WERI-Rb-1 (cell line): ENCODE results near the gene AGTRAP.

Experiments
- DNase-seq: peaks from one replicate; pipeline ENCODE4 v3.0.0-alpha.2; 2020
- H3K27ac ChIP-seq: fragments of 250-450 bp; sonication (Bioruptor Pico); 2 replicates; pipeline ENCODE4 v1.5.1; 2020; ENCODE audit warnings: mild to moderate bottlenecking, moderate library complexity
- H3K27me3 ChIP-seq: fragments of 250-450 bp; sonication (Bioruptor Pico); 2 replicates; pipeline ENCODE4 v1.5.1; 2021; ENCODE audit warnings: mild to moderate bottlenecking, low read depth, moderate library complexity; ENCODE audit not compliant: insufficient read depth, severe bottlenecking
- H3K36me3 ChIP-seq: fragments of 250-450 bp; sonication (Bioruptor Pico); 2 replicates; pipeline ENCODE4 v1.5.1; 2020; ENCODE audit warnings: mild to moderate bottlenecking, moderate library complexity
- H3K4me3 ChIP-seq: 2 replicates; pipeline ENCODE4 v1.5.1; 2011; ENCODE audit warnings: low read depth, mild to moderate bottlenecking, control low read depth, low read length
- H3K9me3 ChIP-seq: fragments of 250-450 bp; sonication (Bioruptor Pico); 2 replicates; pipeline ENCODE4 v1.5.1; 2021; ENCODE audit warnings: mild to moderate bottlenecking, moderate library complexity; ENCODE audit not compliant: severe bottlenecking
- CTCF ChIP-seq: IDR thresholded peaks from 2 replicates; pipeline ENCODE4 v1.5.1; 2011; ENCODE audit warnings: low read depth, mild to moderate bottlenecking, control low read depth, inconsistent platforms, low read length

The AGTRAP gene

DNA sequence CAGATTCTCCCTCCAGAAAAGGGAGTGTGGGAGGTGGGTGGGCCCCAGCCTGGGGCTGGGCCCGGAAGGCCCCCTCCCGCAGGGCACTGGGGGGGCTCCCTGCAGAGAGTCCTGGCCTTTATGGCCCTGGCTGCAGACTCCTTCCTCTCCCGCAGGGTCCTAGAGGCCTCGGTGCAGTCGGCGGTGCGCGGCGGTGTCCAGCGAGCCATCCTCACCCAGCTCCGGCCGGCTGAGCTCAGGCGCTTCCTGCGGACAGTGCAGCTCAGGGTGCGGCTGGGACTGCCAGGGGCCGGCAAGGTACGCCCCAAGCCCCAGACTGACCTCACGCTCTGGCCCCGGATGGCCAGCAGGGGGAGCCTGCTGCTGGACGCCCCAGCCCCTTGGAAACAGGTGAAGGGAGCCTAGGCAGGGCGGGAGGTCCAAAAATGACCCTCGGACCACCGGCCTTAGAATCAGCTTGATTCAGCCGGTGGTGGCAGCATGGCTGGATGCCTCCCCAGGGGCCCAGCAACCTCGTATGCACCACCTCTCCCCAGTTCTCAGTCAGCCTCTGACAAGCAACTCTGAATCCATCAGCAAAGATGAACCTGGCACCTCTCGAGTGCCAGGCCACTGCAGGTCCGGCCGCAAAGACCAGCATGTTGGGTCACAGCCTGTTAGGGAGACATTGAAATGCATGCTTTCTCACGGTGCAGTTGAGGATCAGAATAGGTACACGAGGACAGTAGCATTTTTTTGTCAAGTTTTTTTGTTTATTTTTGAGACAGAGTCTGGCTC, 49.2 kb downstream of the AGTRAP start:
- DNase-seq = peak; percentile 80
- no peak overlapping the region for H3K27ac ChIP-seq

DNA sequence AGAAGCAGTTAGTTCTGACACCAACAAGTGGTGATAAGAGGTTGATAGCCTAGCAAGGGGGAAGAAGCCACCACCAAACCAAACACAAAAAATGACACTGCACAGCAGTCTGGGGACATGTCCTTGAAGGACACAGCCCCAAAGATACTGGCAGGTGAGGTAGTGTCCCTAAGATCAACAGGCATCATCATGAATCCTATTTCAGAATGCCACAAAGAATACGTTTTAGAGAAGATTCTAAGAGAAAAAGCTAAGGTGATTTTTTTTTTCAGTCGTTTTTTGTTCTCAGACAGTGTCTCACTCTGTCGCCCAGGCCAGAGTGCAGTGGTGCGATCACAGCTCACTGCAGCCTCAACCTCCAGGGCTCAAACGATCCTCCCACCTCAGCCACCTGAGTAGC, 50.2 kb downstream of the AGTRAP start:
- no peaks in the 10 kb centered on the region for H3K9me3 ChIP-seq
- no peak overlapping the region for H3K4me3 ChIP-seq
- TF ChIP-seq CTCF = no peak
- no peak overlapping the region for H3K27ac ChIP-seq
- H3K36me3 ChIP-seq = peaks cover 8% of the 10 kb centered on the region
- no peaks in the 10 kb centered on the region for H3K27me3 ChIP-seq
- no peak for DNase-seq

More for the DNA sequence above, 49.2 kb downstream of the AGTRAP start:
- Histone ChIP-seq H3K4me3 (no peak overlapping the region), H3K9me3 (no peaks in the 10 kb centered on the region), H3K27me3 (no peaks in the 10 kb centered on the region), H3K36me3 (no peaks in the 10 kb centered on the region; the same call in 1 of the 2 replicates)
- TF ChIP-seq CTCF = peak; percentile 95

- Histone ChIP-seq H3K36me3 (peaks cover 9% of the 10 kb centered on the region), H3K9me3 (no peaks in the 10 kb centered on the region), H3K27me3 (no peaks in the 10 kb centered on the region), H3K27ac (no peak overlapping the region), H3K4me3 (no peak overlapping the region)
- no peak for DNase-seq
- no peak for TF ChIP-seq CTCF
These were observed 51.4 kb downstream of the AGTRAP start for GRCh38 chr1:11787251-11787803.

- no peaks in the 10 kb centered on the region for H3K9me3 ChIP-seq
- H3K27ac ChIP-seq = no peak overlapping the region
- no peak for TF ChIP-seq CTCF
- H3K27me3 ChIP-seq = no peaks in the 10 kb centered on the region
- DNase-seq = no peak
- H3K36me3 ChIP-seq = peaks cover 13% of the 10 kb centered on the region
- H3K4me3 ChIP-seq = no peak overlapping the region
These were observed 52.0 kb downstream of the AGTRAP start for GRCh38 chr1:11787804-11788436.

GRCh38 chr1:11788549-11789053, 52.7 kb downstream of the AGTRAP start:
- no peaks in the 10 kb centered on the region for H3K27me3 ChIP-seq
- H3K36me3 ChIP-seq = peaks cover 14% of the 10 kb centered on the region
- H3K9me3 ChIP-seq = no peaks in the 10 kb centered on the region
- no peak overlapping the region for H3K27ac ChIP-seq
- DNase-seq = no peak
- no peak for TF ChIP-seq CTCF
- no peak overlapping the region for H3K4me3 ChIP-seq
